Chondrocyte (in vitro differentiated cells): Measurements from ENCODE around the gene MT1B. TPM values are rescaled to one million over a fixed set of nuclear protein-coding genes. Genes with fewer than 3 reads are reported as not detected.
A peak's percentile ranks its signal among the peaks of the same experiment; 100 is the strongest.

Experiments used
- DNase-seq: peaks from one replicate; pipeline ENCODE4 v3.0.0; 2021; ENCODE audit warnings: mixed read lengths, low spot score
- H3K27ac Mint-ChIP-seq: one replicate; pipeline ENCODE4 v1.8.0; 2021; ENCODE audit warnings: mild to moderate bottlenecking, moderate library complexity, mixed read lengths; ENCODE audit not compliant: unreplicated experiment
- H3K27me3 Mint-ChIP-seq: 2 replicates; pipeline ENCODE4 v1.8.0; 2021; ENCODE audit warnings: low read depth, mixed read lengths
- H3K36me3 Mint-ChIP-seq: 2 replicates; pipeline ENCODE4 v1.8.0; 2021; ENCODE audit warnings: low read depth, mixed read lengths
- H3K4me1 Mint-ChIP-seq: 2 replicates; pipeline ENCODE4 v1.8.0; 2021; ENCODE audit warnings: low read depth, mild to moderate bottlenecking, mixed read lengths
- H3K4me3 Mint-ChIP-seq: one replicate; pipeline ENCODE4 v1.8.0; 2021; ENCODE audit warnings: mild to moderate bottlenecking, moderate library complexity, mixed read lengths; ENCODE audit not compliant: unreplicated experiment
- H3K9me3 Mint-ChIP-seq: 2 replicates; pipeline ENCODE4 v1.8.0; 2021; ENCODE audit warnings: low read depth, mixed read lengths
- CTCF ChIP-seq: fragments of 200-600 bp; sonication (generic); IDR thresholded peaks from 2 replicates; pipeline ENCODE4 v1.5.0; 2021; ENCODE audit warnings: antibody characterized with exemption, mild to moderate bottlenecking, moderate library complexity
- total RNA-seq: library from RNA; stranded (reverse); gene quantifications from 3 replicates; pipeline ENCODE4 v1.2.1, GENCODE V29; 2021

MT1B gene
- total RNA-seq, 1 donor from 2014 or later, result not detected

- H3K9me3 Mint-ChIP-seq, result no peaks in the 10 kb centered on the region
- DNase-seq, result no peak
- no peak for TF ChIP-seq CTCF
- H3K4me3 Mint-ChIP-seq, result no peak overlapping the region
- peaks cover 49% of the 10 kb centered on the region for H3K4me1 Mint-ChIP-seq
- H3K27me3 Mint-ChIP-seq, result peaks cover 2% of the 10 kb centered on the region
- H3K27ac Mint-ChIP-seq, result no peak overlapping the region
- no peaks in the 10 kb centered on the region for H3K36me3 Mint-ChIP-seq
These were observed 37.1 kb upstream of the MT1B start for GRCh38 chr16:56614549-56614991.

GRCh38 chr16:56615353-56615752, 36.3 kb upstream of the MT1B start:
- no peak overlapping the region for H3K27ac Mint-ChIP-seq
- no peaks in the 10 kb centered on the region for H3K9me3 Mint-ChIP-seq
- H3K27me3 Mint-ChIP-seq, result peaks cover 2% of the 10 kb centered on the region
- DNase-seq, result no peak
- no peaks in the 10 kb centered on the region for H3K36me3 Mint-ChIP-seq
- TF ChIP-seq CTCF, result no peak
- peaks cover 41% of the 10 kb centered on the region for H3K4me1 Mint-ChIP-seq
- no peak overlapping the region for H3K4me3 Mint-ChIP-seq

- no peak for DNase-seq
- H3K36me3 Mint-ChIP-seq, result no peaks in the 10 kb centered on the region
- TF ChIP-seq CTCF, result no peak
- H3K27ac Mint-ChIP-seq, result no peak overlapping the region
- H3K9me3 Mint-ChIP-seq, result no peaks in the 10 kb centered on the region
- H3K4me3 Mint-ChIP-seq, result peak overlapping the region; percentile 9
- peaks cover 2% of the 10 kb centered on the region for H3K27me3 Mint-ChIP-seq
- H3K4me1 Mint-ChIP-seq, result peaks cover 34% of the 10 kb centered on the region
These were observed 35.0 kb upstream of the MT1B start for GRCh38 chr16:56616608-56617211.

- DNase-seq, result no peak
- no peaks in the 10 kb centered on the region for H3K36me3 Mint-ChIP-seq
These were observed 34.2 kb upstream of the MT1B start for GRCh38 chr16:56617212-56618085.

More at GRCh38 chr16:56617212-56618085, 34.2 kb upstream of the MT1B start:
- Mint-ChIP-seq H3K27ac (no peak overlapping the region), H3K27me3 (peaks cover 2% of the 10 kb centered on the region), H3K9me3 (no peaks in the 10 kb centered on the region), H3K4me3 (peak overlapping the region; percentile 55), H3K4me1 (peaks cover 34% of the 10 kb centered on the region)
- TF ChIP-seq CTCF, result no peak
